ENCODE results near the gene CD53. TPM values are rescaled to one million over a fixed set of nuclear protein-coding genes. Genes with fewer than 3 reads are reported as not detected.

The CD53 gene
- total RNA-seq, 1 experiment from 2014 or later, result 0.96 TPM

GRCh38 chr1:110846861-110847260 is 26.1 kb upstream of the CD53 start:
- no peak for TF ChIP-seq JUND (IDR thresholded peaks at IDR 0.05)
- TF ChIP-seq REST (IDR thresholded peaks at IDR 0.05; ENCODE audit: low read depth), result no peak
- no peak for TF ChIP-seq POLR2A (IDR thresholded peaks at IDR 0.05; ENCODE audit: borderline replicate concordance, extremely low read depth, insufficient read depth, insufficient read length)
- TF ChIP-seq, protein P1, sequence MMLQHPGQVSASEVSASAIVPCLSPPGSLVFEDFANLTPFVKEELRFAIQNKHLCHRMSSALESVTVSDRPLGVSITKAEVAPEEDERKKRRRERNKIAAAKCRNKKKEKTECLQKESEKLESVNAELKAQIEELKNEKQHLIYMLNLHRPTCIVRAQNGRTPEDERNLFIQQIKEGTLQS (IDR thresholded peaks at IDR 0.05), result no peak
- no peak for TF ChIP-seq SIN3A (IDR thresholded peaks at IDR 0.05; ENCODE audit: low read depth)
- TF ChIP-seq POLR2AphosphoS5 (IDR thresholded peaks at IDR 0.05; ENCODE audit: low read depth, low read length), result no peak
- Histone ChIP-seq H3K9me2 (ENCODE audit: insufficient read depth) (no peaks in the 10 kb centered on the region), H4K20me1 (ENCODE audit: insufficient read depth) (no peaks in the 10 kb centered on the region), H3K27me3 (ENCODE audit: insufficient read depth, low read length) (peaks cover 56% of the 10 kb centered on the region), H3K4me2 (ENCODE audit: low read length) (no peak overlapping the region), H3K27ac (ENCODE audit: low read depth, low read length) (no peak overlapping the region), H3K4me3 (replicated peaks in 1 of 2; ENCODE audit: low read depth in 1 of 2, low read length in 2 of 2) (no peak overlapping the region), H3K36me3 (ENCODE audit: control insufficient read depth in 1 of 2, insufficient read depth in 2 of 2, low read length in 2 of 2) (no peaks in the 10 kb centered on the region), H3K9ac (ENCODE audit: low read length) (no peak overlapping the region), H2AFZ (ENCODE audit: low read depth, low read length, poor library complexity, severe bottlenecking) (no peak overlapping the region), H3K79me2 (ENCODE audit: insufficient read depth, low read length) (no peaks in the 10 kb centered on the region), H3K4me1 (ENCODE audit: control insufficient read depth in 1 of 2, insufficient read depth in 2 of 2, low read length in 2 of 2) (no peaks in the 10 kb centered on the region), H3K9me3 (ENCODE audit: control insufficient read depth in 1 of 2, insufficient read depth in 1 of 2, low read depth in 1 of 2, low read length in 2 of 2) (no peaks in the 10 kb centered on the region)
- no peak for DNase-seq (ENCODE audit: low read depth, low spot score)
- CTCF ChIA-PET, result no interaction called here
- intact Hi-C loops (cut with micrococcal nuclease), result no loop called here
- no TSS peak for BruUV-seq (replicated peaks)
- POLR2A ChIA-PET, result no interaction called here
- RAD21 ChIA-PET (ENCODE audit: low non-redundant PET in 1 of 2, low total read pairs in 2 of 2, uncharacterized antibody in 2 of 2, unreplicated experiment in 2 of 2), result no interaction called here
- no peak for ATAC-seq

DNA sequence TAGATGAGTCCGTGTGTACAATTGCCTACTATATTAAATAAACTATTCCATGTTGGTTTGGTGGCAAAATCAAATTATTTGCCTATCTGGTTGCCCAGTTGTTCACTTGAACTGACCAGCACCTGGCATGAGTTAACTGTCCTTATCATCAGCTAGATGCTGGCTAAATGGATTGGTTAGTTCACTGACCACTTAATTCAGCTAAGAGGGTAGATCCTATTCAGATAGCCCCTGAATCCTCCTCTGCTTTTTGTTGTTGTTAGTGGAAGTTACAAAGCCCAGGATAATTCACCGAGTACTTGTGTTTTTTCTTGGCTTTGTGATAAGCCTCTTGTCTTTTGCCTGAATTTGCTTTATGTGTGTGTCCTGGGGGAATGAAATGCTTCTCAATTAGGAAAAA is 22.8 kb upstream of the CD53 start:
- no peaks in the 10 kb centered on the region for H4K20me1 ChIP-seq (ENCODE audit: insufficient read depth)
- ChIA-PET CTCF (no interaction called here), POLR2A (no interaction called here), RAD21 (ENCODE audit: low non-redundant PET in 1 of 2, low total read pairs in 2 of 2, uncharacterized antibody in 2 of 2, unreplicated experiment in 2 of 2) (no interaction called here)
- no peaks in the 10 kb centered on the region for H3K9me3 ChIP-seq (ENCODE audit: control insufficient read depth in 1 of 2, insufficient read depth in 1 of 2, low read depth in 1 of 2, low read length in 2 of 2)
- no peak overlapping the region for H3K9ac ChIP-seq (ENCODE audit: low read length)
- DNase-seq (ENCODE audit: low read depth, low spot score) (no peak), ATAC-seq (no peak)
- no peak overlapping the region for H3K27ac ChIP-seq (ENCODE audit: low read depth, low read length)
- H3K4me2 ChIP-seq (ENCODE audit: low read length), result no peak overlapping the region
- intact Hi-C loops (cut with micrococcal nuclease), result no loop called here
- no peak overlapping the region for H2AFZ ChIP-seq (ENCODE audit: low read depth, low read length, poor library complexity, severe bottlenecking)
- peaks cover 65% of the 10 kb centered on the region for H3K27me3 ChIP-seq (ENCODE audit: insufficient read depth, low read length)
- BruUV-seq (replicated peaks), result no TSS peak
- no peaks in the 10 kb centered on the region for H3K4me1 ChIP-seq (ENCODE audit: control insufficient read depth in 1 of 2, insufficient read depth in 2 of 2, low read length in 2 of 2)
- H3K79me2 ChIP-seq (ENCODE audit: insufficient read depth, low read length), result no peaks in the 10 kb centered on the region
- H3K36me3 ChIP-seq (ENCODE audit: control insufficient read depth in 1 of 2, insufficient read depth in 2 of 2, low read length in 2 of 2), result no peaks in the 10 kb centered on the region
- no peak overlapping the region for H3K4me3 ChIP-seq (replicated peaks in 1 of 2; ENCODE audit: low read depth in 1 of 2, low read length in 2 of 2)
- H3K9me2 ChIP-seq (ENCODE audit: insufficient read depth), result no peaks in the 10 kb centered on the region
- TF ChIP-seq ZNF274 (IDR thresholded peaks at IDR 0.05; ENCODE audit: low read depth, low read length) (no peak), SRF (IDR thresholded peaks at IDR 0.05; ENCODE audit: low read depth) (no peak), POLR2A (IDR thresholded peaks at IDR 0.05; ENCODE audit: borderline replicate concordance, extremely low read depth, insufficient read depth, insufficient read length) (no peak), JUND (IDR thresholded peaks at IDR 0.05) (no peak), YY1 (IDR thresholded peaks at IDR 0.05; ENCODE audit: extremely low read depth, insufficient replicate concordance, low read depth, low read length) (no peak), SIN3A (IDR thresholded peaks at IDR 0.05; ENCODE audit: low read depth) (no peak), CBX3 (IDR thresholded peaks at IDR 0.05; ENCODE audit: low read depth) (no peak), RAD21 (IDR thresholded peaks at IDR 0.05; ENCODE audit: low read depth) (no peak), CEBPB (IDR thresholded peaks at IDR 0.05; ENCODE audit: low read depth) (no peak), FOSL1 (IDR thresholded peaks at IDR 0.05; ENCODE audit: low read depth) (no peak), ZBTB33 (IDR thresholded peaks at IDR 0.05; ENCODE audit: extremely low read depth, insufficient replicate concordance, low read length) (no peak)
- TF ChIP-seq, protein P2, sequence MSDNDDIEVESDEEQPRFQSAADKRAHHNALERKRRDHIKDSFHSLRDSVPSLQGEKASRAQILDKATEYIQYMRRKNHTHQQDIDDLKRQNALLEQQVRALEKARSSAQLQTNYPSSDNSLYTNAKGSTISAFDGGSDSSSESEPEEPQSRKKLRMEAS (IDR thresholded peaks at IDR 0.05), result no peak
- TF ChIP-seq, protein P1 (IDR thresholded peaks at IDR 0.05), result no peak

Measured in HCT116 (cell line).